ENCODE data around the gene SRMS.

SRMS gene

DNA sequence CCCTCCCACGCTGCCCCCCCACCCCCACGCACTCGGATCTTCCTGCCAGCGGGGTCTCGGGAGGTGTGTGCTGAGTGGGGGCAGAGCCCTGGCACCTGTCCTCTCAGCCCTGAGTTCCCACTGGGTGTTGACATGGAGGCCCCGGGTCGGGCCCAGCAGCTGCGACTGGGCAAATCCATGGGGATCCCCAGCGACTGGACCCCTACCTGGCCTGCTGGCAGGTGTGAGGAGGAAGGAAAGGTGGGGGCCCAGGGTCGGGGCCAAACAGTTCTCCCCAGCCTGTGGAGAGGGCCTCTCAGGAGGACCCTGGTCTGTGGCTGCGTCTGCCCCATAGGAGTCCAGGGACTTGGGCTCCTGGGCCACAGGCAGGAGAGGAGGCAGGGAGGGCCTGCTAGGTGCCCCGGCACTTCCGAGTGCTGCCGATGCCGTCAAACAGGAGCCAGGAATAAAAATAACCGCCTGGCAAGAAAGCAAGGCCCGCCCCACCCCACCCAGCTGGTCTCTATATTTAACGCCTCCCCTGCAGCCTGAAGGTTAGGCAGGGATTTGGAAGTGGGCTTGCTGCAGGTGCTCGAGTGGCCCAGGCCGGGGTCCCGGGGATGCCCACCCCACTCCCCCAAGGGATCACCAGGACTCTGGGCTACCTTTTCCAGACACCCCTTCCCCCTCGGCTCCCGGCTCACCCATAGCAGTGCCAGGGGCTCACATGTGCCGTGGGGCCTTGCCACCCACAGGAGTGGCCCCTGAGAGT, 47.2 kb downstream of the SRMS start:
- TF ChIP-seq, protein P1, sequence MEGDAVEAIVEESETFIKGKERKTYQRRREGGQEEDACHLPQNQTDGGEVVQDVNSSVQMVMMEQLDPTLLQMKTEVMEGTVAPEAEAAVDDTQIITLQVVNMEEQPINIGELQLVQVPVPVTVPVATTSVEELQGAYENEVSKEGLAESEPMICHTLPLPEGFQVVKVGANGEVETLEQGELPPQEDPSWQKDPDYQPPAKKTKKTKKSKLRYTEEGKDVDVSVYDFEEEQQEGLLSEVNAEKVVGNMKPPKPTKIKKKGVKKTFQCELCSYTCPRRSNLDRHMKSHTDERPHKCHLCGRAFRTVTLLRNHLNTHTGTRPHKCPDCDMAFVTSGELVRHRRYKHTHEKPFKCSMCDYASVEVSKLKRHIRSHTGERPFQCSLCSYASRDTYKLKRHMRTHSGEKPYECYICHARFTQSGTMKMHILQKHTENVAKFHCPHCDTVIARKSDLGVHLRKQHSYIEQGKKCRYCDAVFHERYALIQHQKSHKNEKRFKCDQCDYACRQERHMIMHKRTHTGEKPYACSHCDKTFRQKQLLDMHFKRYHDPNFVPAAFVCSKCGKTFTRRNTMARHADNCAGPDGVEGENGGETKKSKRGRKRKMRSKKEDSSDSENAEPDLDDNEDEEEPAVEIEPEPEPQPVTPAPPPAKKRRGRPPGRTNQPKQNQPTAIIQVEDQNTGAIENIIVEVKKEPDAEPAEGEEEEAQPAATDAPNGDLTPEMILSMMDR (IDR thresholded peaks at IDR 0.05; ENCODE audit: insufficient read depth, low read depth, low read length, missing control alignments), result no peak
- DNase-seq (ENCODE audit: low read depth), result no peak
- H3K4me3 ChIP-seq (ENCODE audit: low read depth, low read length), result no peak overlapping the region

DNA sequence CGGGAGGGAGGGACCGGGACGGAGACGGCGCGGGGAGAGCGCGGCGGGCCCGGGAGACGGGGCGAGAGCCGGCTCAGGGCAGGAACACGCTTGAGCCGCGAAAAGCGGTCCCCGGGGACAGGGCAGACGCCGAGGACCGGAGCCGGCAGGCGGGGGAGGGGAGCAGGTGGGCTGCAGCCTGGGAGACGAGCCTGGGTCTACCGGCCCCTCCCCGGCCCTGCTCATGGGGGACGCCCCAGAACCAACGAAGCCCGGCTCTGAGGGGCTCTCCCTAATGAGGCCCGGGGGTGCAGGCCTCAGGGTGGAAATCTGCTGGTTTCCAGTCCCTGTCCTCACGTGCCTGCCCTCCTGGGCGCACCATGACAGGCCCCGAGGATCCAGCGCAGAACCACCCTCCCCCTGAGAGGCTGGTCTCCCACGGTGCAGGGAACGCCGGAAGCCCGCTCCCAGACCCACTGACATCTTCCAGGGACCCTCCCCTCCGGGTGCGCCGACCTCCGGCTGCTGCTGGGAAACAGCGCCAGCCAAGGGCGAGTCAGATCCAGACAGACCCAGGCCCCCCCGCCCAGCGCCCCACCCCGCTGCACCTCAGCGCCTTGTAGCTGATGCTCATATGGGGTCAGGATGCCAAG, 48.1 kb downstream of the SRMS start:
- no peak overlapping the region for H3K4me3 ChIP-seq (ENCODE audit: low read depth, low read length)

DNA sequence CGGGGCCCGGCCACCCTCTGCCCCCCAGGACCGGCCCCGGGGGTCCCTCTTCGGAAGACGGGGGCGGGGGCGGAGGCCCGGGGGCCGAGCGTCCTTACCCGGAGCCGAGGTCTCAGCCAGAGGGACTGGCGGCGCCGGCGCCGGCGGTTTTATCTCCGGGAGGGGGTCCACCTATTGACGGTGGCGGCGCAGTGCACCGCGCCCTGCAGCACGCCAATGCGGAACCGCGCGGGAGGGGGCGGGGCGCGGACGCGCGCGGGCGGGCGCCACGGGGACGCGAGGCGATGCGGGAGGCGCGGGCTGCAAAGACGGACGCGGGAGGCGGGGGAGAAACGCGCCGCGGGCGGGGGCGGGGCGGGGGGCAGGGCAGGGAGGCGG, 48.6 kb downstream of the SRMS start, which contains the start of gene EEF1A2:
Gene EEF1A2 (minus strand): TSS at position 124 of the 378 bp plus-strand sequence. CDS start 1,320 bp downstream, outside the sequence.
- H3K4me3 ChIP-seq (ENCODE audit: low read depth, low read length), result no peak within 1 kb of the TSS
- no peak for DNase-seq (ENCODE audit: low read depth)
- TF ChIP-seq, protein P1 (IDR thresholded peaks at IDR 0.05; ENCODE audit: insufficient read depth, low read depth, low read length, missing control alignments), result no peak

More for the DNA sequence above, 48.1 kb downstream of the SRMS start:
- TF ChIP-seq, protein P1 (IDR thresholded peaks at IDR 0.05; ENCODE audit: insufficient read depth, low read depth, low read length, missing control alignments), result no peak
- no peak for DNase-seq (ENCODE audit: low read depth)

DNA sequence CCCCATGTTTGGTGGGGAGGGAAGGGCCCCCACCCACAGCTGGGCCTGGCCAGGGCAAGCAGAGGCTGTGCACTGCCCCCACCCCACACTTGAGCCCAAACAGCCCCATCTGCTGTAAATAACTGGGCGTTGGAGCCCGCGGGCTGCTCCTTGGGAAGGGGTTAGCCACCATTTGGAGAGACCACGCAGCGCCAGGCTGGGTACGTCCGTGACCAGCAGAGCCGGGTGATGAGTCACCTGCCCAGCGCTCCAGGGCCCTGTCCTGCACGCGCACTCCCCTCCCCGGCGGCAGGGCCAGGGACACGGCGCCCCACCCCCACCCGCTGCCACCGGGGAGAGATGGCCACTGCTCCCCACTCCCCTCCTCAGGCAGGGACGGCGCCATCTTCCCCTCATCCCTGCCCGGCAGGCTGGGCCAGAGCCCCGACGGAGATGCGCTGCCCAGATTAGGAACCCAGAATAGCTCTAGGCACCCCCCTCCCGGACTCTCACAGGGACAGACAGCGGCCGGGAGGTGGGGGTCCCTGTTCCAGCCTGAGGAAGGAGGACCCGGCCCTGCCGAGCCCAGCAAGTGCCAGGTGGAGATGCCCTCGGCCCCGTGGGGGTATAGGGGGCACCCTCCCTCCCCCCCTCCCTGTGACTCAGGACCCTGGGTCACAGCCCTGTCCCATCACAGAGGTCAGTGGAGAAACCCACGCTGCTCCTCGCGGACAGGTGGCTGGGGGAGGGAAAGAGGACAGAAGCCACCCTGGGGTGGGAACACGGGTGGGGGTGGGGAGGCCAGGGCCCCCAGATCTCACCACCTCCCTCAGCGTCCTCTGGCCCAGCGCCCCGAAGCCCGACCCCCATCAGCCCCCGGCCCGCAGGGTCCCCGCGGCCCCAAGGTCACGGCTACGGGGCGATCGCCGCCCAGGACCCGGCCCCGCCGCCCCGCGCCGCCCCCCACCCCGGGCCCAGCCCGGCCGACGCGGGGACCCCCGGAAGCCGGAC, 49.3 kb downstream of the SRMS start:
- TF ChIP-seq, protein P1 (IDR thresholded peaks at IDR 0.05; ENCODE audit: insufficient read depth, low read depth, low read length, missing control alignments), result no peak
- no peak for DNase-seq (ENCODE audit: low read depth)
- no peak overlapping the region for H3K4me3 ChIP-seq (ENCODE audit: low read depth, low read length)

DNA sequence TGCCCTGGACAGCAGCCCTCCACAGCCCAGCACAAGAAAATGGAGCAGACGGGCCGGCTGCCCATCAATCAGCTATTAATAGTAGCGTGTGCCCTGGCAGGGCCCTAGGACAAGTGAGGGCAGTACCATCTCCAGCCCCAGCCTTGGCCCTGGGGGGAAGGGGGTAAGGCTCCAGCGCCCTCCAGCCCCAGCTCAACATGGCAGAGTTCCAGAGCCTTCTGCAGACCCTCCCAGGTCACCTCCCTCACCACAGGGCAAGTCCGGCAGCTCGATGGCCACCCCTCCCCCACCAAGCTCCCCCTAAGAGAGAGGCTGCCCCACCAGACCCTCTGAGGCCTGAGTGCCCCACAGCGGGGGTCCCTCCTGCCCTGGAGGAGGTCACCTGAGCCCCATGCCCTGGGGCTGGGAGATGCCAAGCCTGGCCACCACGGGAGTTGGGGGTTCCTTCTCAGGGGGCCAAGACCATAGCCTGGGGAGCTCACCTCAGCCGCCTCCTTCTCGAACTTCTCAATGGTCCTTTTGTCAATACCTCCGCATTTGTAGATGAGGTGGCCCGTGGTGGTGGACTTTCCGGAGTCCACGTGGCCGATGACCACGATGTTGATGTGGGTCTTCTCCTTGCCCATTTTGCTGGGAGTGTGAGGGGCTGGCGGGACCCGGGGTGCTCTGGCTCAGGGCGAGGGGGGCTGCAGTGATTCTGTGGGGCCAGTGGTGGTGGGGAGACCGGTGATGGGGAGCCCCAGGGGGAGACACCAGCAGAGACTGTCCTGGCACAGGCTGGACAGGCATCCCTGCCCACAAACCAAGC, 50.2 kb downstream of the SRMS start:
- H3K4me3 ChIP-seq (ENCODE audit: low read depth, low read length), result no peak overlapping the region
- TF ChIP-seq, protein P1 (IDR thresholded peaks at IDR 0.05; ENCODE audit: insufficient read depth, low read depth, low read length, missing control alignments), result no peak
- DNase-seq (ENCODE audit: low read depth), result no peak

DNA sequence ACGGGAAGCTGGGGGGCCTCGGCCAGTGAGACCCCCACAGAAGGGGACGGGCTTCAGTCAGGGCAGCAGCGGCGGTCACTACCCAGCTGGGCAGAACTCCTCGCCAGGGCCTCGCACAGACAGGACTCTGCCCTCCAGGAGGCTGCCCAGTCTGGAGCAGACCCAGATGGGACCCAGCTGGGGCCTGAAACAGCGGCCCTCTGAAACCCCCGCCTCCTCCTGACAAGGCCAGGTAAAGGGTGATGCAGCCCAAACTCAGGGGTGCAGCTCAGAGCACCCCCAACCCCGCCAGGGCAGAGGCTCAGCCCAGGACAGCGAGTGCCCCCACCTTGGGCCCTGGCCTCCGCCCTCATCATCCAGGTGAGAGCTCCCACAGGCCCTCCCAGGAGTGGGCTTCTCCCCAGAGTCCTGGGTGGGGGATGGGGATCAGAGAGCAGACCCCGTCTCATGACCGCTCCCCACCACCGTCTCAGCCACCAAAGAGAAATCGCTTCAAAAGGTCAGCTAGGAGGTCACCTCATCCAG, 50.9 kb downstream of the SRMS start:
- TF ChIP-seq, protein P1 (IDR thresholded peaks at IDR 0.05; ENCODE audit: insufficient read depth, low read depth, low read length, missing control alignments), result no peak
- H3K4me3 ChIP-seq (ENCODE audit: low read depth, low read length), result no peak overlapping the region
- no peak for DNase-seq (ENCODE audit: low read depth)

Measured in GM12865 (cell line).